Activated effector memory CD4-positive, alpha-beta T cell treated with anti-CD3 and anti-CD28 coated beads, Interleukin-2, amount 50 U/mL, for 16 hours (primary cell): ENCODE results near the gene ARL2.
"Not testable (repeated sequence)": the region's sequence is repeated elsewhere in the genome, so short reads cannot be mapped to it uniquely, and the experiment has no call there.

Experiments used
- DNase-seq: peaks from one replicate; pipeline ENCODE4 v3.0.0-alpha.2; 2020

ARL2 gene

DNA sequence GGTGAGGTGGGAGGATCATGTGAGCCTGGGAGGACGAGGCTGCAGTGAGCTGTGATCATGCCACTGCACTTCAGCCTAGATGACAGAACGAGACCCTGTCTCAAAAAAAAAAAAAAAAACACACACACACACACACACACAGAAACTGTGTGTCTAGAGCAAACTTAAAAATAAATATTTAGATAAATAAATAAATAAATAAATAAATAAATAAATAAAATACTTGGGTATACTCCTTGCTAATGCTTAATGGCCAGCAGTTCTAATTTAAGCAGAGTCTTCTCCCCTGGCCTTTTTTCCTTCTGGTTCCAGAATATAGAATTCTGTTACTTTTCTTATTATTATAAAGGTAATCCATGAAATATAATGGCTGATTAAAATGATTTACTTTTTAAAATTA is 5.1 kb upstream of the ARL2 start:
- no peak for DNase-seq

DNA sequence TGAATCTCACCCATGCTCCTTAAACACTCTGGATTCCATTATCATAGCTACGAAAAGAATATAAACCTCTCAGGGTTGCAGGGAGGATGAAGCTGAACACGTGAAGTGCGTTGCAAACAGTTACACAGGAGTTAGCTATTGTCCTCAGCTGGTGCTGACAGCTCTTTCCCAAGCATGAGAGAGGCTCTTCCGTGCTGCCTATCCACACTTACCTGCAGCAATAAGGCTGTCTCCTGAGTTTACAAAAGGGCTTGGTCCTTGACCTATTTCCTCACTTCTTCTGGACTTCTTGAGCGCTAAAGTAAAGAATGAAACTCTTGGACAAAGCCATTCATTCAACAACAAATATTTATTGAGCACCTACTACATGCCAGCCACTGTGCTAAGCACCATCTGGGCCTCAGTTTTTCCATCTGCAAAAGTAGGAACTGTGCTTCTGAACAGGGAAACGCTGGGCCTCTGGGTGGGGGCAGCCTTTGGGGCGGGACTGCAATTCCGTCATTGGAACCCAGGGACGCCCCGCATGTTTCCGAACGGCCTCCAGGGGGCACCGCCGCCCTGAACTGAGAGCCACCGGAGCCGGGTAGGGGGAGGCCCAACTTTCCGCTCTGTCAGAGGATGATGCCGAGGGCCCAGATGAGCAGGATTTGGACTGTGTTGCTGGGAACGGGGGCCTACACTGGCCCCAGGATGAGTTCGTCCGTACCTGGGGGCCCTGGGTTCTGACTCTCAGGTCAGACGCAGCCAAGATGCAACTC is 651 bp upstream of the ARL2 start:
- peak; percentile 96 for DNase-seq

GRCh38 chr11:65014726-65015227 is 817 bp downstream of the ARL2 start:
- DNase-seq: no peak

GRCh38 chr11:65016705-65017104 is 2.7 kb downstream of the ARL2 start:
- DNase-seq: no peak

- no peak for DNase-seq
Measured at GRCh38 chr11:65017937-65018336, 4.0 kb downstream of the ARL2 start.

GRCh38 chr11:65019824-65020223 is 5.9 kb downstream of the ARL2 start:
- DNase-seq: no peak

- no peak for DNase-seq
Measured at GRCh38 chr11:65021003-65021402, 7.0 kb downstream of the ARL2 start.

DNA sequence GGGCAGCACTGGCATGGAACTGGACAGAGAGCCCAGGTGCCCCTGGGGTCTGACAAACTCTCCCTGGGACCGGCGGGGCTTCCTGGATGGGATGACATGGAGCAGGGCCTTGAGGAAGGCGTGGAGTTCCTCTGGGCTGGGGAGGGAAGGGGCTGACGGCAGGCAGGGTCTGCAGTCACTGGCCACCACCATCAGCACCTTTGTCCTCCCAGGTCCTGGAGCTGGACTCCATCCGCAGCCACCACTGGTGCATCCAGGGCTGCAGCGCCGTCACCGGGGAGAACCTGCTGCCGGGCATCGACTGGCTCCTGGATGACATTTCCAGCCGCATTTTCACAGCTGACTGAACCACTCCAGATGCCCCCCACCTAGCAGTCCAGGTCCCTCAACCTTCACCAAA is 7.5 kb downstream of the ARL2 start:
- DNase-seq: no peak

DNA sequence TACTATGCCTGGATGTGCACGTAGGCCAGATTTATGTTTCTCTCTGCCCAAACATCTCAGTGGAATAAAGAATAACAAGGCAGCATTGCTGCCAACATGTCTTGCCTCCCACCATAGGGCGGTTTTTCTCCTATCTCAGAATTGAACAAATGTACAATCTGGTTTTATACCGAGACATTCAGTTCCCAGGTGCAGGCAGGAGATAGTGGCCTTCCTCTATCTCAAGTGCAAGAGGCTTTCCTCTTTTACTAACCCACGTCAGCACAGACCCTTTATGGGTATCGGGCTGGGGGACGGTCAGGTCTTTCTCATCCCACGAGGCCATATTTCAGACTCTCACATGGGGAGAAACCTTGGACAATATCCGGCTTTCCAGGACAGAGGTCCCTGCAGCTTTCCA is 9.5 kb downstream of the ARL2 start:
- DNase-seq: not testable (repeated sequence)

GRCh38 chr11:65026810-65027209 is 12.8 kb downstream of the ARL2 start:
- DNase-seq: no peak

GRCh38 chr11:65027213-65028067 is 13.5 kb downstream of the ARL2 start, which contains the start of gene SNX15:
SNX15 (plus strand) TSS chr11:65027439; CDS start chr11:65027538, 99 bp downstream.
- peak; percentile 96 for DNase-seq

DNA sequence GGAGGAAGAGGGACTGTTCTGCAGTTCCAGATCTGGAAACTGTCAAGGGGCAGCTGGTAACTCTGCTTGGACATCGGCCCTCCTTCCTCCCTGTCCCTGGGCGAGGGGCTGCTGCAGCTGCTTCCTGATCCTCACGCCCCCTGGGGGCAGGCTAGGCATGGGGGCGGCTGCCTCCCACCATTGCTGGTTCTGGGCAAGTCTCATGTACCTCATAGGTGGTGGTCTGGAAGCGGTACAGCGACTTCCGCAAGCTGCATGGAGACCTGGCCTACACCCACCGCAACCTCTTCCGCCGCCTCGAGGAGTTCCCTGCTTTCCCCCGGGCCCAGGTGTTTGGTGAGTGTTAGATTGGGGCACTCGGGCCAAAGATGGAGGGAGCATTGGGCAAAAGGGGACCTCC is 18.3 kb downstream of the ARL2 start:
- no peak for DNase-seq

- no peak for DNase-seq
Measured at GRCh38 chr11:65034423-65034822, 20.5 kb downstream of the ARL2 start.

DNA sequence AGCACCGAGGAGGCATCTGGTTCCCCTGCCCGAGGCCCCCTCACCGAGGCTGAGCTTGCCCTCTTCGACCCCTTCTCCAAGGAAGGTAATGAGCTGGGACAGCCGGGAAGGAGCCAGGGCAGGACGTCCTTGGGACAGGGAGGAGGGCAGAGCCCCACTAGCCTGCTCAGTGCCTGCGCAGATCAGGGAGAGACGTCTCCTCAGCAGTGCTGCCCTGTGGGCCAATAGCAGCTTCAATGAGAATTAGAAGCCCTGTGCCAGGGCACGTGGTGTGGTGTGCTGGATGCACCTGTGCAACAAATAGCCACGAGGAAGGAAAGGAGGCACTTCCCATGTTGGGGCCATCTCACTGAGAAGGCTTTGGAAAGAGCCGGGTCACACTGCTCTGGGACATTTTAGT is 21.6 kb downstream of the ARL2 start:
- no peak for DNase-seq

DNA sequence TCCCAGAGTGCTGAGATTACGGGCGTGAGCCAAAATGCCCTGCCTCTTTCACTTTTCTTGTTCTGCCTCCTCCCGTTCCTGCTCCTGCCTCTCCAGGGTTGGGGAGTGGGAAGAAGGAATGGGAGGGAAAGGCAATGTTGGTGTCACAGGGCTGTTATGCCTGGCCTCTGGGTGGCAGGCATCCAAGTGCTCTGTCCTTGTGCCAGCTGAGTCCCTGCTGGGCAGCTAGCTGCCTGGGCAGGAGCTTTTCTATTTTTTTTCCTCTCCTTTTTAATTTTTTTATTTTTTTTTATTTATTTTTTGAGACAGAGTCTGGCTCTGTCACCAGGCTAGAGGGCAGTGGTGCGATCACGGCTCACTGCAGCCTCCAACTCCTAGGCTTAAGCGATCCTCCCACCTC is 23.0 kb downstream of the ARL2 start:
- DNase-seq: no peak

DNA sequence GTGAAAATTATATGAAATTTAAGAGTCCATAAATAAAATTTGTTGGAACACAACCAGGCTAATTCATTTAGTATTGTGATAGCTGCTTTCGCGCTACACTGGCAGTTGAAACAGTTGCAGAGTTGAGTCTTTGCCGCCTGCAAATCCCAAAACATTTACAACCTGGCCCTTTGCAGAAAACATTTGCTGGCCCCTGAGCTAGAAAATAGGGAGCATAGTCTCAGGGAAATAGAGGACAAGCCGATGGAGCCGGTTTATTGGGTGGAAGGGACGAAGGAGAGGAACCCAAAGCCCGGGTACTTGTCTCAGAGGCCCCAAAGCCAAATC is 26.5 kb downstream of the ARL2 start:
- no peak for DNase-seq

- DNase-seq: peak; percentile 94
Measured at GRCh38 chr11:65040847-65041622, 27.1 kb downstream of the ARL2 start, which contains the start of gene SAC3D1. SAC3D1 (plus strand) TSS chr11:65041210; CDS start chr11:65041293, 83 bp downstream.

- DNase-seq: no peak
Measured at GRCh38 chr11:65042891-65043290, 28.9 kb downstream of the ARL2 start.

GRCh38 chr11:65043881-65044501 is 30.0 kb downstream of the ARL2 start:
- DNase-seq: no peak

- DNase-seq: no peak
Measured at GRCh38 chr11:65045061-65045460, 31.1 kb downstream of the ARL2 start.

DNA sequence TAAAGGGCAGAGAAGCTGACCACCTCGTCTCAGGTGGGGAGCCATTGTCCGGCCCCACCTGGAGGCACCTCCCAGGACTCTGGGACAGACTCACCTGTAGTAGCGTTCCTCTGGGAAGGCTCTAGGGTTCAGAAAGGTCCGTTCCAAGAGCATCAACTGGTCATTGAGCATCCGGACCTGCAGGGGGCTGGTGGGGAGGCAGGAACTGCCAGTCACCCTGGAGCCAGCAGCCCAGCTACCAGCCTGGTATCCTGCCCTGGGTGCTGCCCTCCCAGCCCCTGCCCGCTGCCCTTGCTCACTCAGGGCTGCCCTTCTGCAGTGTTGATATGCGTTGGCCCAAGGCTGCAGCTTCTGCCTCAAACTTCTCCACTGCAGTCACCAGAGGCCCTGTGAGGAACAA is 31.8 kb downstream of the ARL2 start:
- no peak for DNase-seq

DNA sequence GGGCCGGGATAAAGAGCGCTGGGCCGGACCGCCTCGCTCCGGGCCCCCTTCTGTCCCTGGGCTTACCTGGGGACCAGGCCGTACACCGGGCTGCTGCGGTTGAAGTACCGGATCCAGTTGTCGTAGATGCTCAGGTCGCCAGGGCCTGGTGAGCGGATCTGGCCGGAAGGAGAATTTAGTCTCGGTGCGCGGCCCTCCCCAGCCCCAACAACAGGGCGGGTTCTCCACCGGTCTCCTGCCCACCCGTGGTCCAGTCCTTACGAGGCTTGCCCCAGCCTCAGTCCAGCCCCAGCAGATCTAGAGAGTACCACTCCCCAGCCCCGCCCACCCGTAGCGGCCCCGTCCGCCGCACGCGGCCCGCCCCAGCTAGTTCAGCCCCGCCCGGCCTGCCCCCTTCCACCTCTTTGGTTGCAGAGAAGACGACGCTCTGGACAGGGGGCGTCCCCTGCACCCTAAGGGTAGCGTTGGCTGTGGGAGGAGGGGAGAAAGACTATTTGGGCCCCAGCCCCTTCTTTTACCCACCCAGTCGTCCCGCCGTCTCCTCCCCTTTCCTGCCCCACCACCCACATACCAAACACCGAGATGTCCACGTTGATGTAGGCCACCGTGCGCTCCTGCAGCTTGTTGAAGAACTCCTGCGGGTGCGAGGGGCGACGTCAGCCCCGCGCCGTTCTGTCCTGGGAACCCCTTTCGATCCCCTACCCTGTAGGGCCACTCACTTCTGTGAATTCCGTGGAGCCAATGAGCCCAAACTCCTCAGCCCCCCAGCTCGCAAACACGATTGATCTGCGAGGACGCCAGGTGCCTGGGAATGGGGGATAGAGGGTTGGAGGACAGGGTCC is 33.8 kb downstream of the ARL2 start:
- peak; percentile 76 for DNase-seq
